GM19395 (cell line): ENCODE data around the gene SPOCK1.
"Not testable (repeated sequence)": the region's sequence is repeated elsewhere in the genome, so short reads cannot be mapped to it uniquely, and the experiment has no call there.

Source experiments
- ATAC-seq: cut with Tn5 transposase; IDR thresholded peaks from one replicate; pipeline ENCODE4 v1.9.1; 2021; ENCODE audit warnings: mild to moderate bottlenecking, moderate library complexity; ENCODE audit not compliant: unreplicated experiment

The SPOCK1 gene

DNA sequence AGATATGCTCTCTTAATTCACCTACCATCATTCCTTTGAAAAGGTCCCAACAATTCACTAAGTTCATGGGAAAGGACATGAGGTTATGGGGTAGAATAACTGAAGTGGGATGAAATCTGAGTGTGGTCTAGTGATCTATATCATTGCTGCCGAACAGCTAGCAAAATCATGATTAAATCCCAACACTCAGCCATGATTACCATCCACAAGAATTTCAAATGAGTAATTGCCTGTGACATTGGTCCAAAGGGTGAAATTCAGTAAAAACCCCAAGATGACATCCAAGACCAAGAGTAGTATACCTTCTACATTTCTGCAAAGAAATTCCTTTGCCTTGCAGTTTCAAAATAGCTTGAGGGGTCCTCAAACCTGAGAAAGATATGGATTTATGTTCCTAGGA, 225.6 kb downstream of the SPOCK1 start:
- no peak for ATAC-seq

DNA sequence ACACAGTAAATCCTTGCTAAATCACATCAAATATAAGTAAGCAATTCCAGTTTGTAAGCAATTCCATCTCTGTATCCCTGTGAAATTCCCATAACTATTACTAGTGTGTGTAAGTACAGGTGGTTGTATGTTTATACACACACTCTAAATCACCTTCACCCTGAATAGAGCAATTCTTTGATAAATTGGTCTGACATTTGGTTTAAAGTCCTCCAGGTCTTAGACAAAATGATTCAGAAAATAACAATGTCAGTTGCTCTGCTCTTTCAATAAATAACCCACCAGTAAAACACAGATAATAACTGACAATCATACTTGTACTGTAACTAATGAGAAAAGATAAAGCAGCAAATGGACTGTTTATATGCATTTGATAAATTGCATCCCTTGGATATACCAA, 226.3 kb downstream of the SPOCK1 start:
- no peak for ATAC-seq

DNA sequence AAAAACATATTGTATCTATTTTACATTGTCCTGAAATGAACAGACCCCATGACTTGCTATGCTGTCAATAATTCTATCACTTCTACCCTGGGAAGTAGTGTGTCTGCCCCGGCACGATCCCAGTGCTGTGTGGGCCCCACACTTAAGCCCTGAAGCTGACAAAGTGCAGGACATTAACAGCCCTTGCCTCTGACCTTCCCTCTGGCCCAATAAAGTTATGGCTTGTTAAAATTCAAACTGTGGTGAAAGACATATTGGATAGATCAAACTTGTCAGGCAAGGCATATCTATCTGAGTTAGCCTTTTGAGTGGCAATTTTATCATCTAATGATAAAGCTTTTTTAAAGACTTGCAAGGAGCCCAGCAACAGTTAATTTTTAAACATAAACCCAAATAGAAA, 229.2 kb downstream of the SPOCK1 start:
- ATAC-seq, result no peak

DNA sequence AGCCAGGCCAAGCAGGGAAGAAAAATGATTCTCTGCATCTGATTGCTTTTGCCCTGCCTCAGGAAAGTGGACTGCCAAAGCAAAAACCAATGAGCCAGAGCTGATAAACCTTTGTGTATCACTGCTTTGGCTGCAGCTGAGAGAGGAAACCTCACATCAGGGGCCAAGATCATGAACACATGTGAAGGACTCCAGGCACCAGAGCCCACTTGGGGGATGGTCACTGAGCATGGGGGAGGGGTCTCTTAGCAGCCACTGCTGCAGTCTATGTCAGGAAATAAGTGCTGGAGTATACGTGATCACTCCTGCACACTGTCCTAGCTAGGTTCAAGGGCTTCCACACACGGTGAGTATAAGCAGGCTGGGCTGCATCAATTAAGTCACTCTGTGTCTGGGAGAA, 229.9 kb downstream of the SPOCK1 start:
- no peak for ATAC-seq

DNA sequence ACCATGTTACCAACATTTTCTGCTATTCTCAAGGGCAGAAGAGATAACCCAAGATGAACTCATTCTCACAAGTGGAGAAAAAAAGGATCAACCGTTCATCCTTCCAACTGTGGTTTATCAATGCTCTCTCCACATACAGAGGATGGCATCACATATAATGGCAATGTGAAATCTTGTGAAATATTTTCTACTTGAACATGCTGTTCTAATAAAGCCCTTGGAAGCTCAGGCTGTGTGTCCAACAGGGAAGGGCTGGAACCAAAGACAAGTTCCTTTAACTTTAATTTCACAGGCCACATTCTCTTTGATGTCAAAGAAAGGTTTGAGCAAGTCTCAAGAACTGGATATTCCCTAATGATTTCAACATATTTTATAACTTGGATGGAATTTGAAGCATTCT, 230.5 kb downstream of the SPOCK1 start:
- ATAC-seq, result no peak

DNA sequence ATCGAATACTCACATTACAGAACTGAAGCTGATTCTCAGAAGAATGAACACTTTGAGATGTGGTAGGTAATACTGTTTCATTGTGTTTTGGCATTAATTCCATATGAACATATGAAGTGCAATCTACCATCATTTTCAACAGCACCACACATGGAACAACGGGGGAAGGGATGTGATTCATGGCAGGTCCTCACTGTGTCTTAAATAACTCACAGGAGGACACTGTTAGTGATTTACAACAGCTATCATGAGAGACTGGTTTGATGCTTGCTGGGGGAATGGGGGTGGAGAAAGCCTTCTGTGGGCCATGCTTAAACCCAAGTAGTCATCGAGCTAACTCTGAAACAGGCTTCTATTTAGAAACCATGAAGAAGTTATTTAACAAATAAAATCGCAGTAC, 232.9 kb downstream of the SPOCK1 start:
- ATAC-seq, result no peak

DNA sequence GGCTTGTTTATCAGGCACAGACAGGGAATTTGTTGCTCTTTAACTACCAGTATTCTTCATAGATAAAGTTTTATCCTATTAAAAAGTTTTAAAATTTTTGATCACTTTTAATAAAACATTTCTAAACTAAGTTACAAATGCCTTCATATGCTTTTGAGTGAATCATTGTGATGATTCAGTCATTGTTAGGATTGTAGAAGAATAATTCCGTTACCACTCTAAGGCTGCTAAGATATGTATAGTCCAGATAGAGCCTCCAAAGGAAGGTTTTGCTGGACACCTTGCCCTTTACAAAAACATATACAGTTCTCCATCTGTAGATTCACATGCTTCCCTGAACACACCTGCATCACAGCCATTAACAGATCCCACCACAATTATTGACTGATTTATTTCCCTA, 233.7 kb downstream of the SPOCK1 start:
- no peak for ATAC-seq

DNA sequence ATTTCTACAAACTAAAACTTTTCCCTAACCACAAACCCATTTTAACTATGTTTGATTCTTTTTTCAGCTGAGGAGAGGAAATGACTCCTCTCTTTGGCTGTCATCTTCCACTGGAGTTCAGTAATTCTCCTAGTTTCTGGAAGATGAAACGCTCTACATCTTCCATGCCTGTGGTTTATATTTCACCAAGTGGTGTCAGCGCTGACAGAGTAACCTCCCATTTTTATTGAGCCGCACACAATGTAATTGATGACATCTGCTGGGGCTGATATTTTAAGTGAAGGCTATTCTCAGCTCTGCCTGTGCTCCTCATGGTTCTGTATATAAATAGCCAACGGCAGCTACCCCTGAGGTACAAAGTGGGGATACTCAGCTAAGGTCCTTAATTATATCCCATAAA, 234.6 kb downstream of the SPOCK1 start:
- no peak for ATAC-seq

DNA sequence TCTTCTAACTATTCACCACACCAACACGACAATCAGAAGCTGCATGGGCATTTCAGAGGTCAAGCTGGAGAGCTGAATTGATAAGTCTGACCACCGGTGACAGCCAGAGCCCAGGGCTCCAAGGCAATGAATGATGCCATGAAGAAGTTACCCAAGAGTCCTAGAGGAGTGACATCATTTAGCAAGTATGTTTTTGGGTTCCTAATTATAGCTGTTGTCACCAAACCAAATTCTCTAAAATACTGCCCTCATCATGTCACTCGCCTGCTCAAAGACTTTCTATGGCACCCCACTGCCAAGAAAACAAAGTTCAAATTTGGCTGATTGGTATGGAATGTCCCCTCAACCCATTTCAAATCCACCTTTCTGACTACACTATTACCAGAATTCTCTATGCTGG, 235.1 kb downstream of the SPOCK1 start:
- ATAC-seq, result no peak

DNA sequence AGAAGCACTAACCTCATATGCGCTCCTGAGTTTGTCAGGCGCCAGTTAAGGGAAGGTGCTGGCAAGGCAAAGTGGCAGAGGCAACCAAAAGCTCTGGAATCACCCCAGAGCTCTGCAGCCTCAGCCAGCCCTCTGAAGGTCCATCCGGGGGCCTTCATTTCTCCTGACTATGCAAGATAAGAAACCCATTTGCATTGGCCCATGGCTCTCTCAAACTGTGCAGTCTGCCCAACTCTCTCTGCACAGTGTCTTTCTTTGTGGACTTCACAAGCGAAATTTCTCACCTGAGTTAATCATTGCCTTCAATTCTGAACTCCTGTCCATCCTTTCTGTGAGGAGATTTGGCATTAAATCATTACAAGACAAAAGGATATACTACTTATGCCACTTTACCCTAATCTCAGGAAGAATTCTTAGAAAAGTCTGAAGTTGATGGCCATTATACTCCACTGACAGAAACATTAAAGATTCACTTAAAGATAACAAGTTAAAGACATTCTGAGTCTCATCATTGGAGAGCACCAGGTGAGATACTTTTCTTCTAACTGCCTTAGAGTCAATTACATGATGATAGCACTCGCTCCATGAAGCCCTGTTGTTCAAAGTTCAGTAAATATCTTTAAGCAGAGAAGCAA, 235.6 kb downstream of the SPOCK1 start:
- no peak for ATAC-seq

DNA sequence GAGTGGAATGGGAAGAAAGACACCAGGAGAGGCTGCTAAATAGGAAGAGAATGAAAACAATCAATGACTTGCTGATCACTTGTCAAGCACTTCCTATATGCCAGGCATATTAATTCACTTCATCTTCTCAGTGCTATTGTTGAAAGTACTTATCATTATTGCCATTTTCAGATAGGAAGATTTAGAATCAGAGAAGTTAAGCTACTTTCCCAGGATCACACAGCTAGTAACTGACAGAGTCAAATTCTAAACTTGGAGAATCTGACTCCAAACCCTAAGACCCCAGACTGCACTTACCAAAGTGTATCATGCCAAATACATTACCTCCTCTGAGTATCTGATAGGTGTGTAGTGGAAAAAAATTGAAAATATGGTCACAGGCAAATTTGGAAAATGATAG, 236.3 kb downstream of the SPOCK1 start:
- no peak for ATAC-seq

DNA sequence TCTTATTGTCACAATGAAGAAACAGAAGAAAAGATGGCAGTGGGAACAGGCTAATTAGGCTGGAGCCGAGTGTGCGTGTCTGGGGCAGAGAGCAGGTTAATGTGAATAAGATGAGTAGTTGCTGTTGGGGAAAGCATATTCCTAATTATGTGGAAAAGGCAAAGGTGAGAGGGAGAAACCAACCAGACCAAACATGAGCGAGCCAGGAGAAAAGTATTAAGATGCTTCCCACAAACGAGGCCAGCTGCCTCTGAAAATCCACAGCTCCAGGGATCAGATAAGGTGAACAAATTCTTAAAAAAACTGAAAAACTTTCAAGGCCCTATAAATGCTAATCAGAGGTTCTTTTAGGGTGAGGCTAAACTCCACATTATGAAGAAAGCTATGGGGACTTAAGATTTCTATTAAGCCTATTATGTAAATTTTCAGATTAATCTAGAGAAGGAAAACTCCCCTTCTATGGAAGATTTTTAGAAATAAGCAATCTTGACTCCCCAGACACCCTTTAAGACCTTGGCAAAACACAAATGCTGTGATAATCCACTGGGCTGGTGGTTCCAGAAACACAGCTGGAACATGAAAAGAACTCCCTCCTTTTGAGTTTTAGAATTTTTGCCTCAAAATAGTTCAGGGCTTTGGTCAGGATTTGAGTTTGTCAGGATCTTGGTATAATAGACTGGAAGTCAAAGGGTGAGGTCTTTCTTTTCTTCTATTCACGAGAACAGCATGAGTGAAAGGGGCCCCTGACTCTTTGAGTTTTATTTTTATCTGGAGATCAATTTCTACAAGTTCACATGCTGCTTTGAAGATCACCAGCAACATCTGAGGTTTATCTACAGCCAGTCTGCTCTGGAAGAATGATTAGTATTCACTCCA, 238.1 kb downstream of the SPOCK1 start:
- ATAC-seq, result no peak

DNA sequence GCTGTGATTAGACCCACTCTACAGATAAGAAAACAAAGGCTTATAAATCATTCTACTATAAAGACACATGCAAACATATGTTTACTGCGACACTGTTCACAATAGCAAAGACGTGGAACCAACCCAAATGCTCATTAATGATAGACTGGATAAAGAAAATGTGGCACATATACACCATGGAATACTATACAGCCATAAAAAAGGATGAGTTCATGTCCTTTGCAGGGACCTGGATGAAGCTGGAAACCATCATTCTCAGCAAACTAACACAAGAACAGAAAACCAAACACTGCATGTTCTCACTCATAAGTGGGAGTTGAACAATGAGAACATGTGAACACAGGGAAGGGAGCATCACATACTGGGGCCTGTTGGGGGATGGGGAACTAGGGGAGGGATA, 240.0 kb downstream of the SPOCK1 start:
- ATAC-seq, result not testable (repeated sequence)

DNA sequence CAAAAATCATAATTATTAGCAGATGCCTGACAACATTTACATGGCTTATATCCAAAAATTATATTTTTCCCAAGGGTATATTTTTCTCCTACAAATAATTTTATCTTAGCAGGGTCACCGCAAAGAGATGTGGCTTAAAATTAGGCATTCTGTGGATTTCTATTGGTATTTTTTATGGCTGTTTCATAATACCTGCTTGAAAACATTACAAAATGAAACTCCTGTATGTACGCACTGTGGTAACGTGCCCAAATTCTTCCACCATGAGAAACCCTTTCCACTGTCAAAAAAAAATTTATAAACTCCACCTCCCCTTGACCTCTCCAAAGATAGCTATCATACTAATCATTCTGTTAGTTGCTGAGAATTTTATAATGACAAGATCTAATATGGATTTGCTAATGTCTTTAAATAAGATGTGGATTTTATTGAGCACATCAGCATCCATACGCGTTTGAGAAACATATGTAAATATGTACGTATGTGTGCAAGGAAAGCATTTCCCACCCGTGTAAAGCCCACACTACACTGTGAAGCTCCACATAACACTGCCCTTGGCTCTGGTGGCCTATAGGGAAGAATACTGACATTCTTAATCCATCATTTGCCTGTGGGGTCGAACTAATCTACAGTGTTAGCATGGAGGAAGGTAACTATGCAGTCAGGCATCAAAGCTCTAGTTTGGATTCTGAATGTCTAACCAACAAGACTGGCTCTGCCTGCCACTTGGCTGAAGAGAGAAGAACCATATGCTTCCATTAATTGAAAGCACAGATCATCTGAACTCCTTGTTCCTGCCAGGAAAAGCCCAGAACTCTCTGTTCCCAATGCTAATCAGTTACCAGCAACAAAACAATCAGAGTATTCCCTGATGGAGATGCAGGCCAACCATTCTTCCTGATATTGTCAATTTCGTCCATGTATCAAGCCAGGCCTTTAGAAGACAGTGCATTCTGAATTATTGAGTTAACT, 244.7 kb downstream of the SPOCK1 start:
- ATAC-seq, result no peak

DNA sequence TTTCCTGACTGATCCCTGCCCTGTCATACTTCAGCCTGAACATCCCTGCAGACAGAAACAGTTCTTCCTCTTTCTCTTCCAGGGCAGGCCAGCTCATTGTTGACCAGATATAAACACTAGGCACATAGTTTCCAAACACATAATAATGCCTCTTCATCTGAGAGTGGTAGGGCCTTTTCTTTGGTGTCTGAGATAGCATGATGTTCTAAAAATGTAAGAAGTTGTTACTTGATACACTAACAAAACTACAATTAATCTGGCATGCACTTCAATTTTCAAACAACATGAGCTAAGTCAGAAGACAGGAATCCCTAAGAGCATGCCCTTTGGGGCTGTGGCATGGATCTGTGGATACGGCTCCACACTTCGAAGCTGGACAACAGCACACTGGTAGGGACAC, 246.6 kb downstream of the SPOCK1 start:
- no peak for ATAC-seq

DNA sequence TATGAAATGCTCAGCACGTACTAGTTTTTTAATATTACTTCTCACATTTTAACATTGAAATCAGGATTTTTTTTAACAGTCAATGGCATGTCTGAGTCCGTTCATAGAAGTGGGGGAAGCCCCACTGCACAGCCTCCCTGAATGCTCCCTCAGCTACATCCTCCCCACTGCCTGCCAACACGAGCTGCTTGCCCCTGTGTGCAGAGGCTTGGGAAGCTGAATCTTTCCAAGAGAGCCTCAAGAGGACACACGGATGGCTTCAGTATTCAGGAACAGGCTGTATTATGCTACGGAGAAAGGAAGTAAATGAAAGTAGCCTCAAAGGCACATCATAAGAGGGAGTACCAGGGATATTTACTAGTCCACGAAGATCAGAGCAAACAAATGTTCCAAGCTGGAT, 248.7 kb downstream of the SPOCK1 start:
- ATAC-seq, result no peak

DNA sequence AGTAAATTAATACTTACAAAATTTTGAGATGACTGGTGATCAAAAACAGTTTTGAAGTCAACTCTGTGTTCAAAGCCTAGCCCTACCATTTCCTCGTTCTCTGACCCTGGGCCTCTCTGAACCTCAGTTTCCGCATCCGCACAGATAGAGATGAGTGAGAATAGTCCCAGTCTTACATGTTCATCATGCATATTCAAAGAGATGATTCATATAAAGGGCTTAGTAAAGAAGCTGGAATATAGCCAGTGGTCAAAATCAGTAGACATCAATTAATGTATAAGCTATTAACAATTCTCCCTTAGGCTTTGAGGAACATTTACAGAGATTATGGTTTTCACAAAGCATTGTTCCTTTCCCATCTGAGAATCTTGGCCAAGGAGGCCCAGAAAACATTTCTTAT, 250.6 kb downstream of the SPOCK1 start:
- ATAC-seq, result no peak

DNA sequence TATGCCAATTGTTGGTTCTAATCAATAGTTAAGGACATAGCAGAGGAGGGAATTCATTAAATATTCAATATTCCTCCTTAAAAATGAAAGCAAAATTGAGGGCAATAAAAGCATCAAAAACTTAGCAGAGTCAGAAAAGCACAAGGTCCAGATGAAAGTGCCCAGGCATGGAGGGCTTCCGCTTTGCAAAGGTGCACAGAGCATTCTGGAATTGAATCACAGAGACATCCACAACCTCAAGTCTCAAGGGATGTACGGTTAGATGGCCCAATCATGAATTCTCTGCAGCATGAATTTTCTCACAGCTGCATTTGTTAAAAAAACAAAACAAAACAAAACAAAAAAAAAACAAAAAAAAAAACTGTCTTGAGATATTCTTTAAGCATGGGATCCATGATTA, 253.7 kb downstream of the SPOCK1 start:
- ATAC-seq, result no peak

DNA sequence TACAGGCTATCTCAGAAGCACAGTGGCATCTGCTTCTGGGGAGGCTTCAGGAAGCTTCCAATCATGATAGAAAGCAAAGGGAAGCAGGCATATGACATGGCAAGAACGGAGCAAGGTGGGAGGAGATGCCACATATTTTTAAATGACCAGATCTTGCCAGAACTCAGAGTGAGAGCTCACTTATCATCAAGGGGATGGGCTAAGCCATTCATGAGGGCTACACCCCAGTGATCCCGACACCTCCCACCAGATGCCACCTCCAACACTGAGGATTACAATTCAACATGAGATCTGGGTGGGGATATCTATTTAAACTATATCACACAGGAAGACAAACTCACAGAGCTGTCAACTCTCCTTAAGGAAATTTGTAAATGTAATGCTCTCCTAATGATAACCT, 258.8 kb downstream of the SPOCK1 start:
- no peak for ATAC-seq

DNA sequence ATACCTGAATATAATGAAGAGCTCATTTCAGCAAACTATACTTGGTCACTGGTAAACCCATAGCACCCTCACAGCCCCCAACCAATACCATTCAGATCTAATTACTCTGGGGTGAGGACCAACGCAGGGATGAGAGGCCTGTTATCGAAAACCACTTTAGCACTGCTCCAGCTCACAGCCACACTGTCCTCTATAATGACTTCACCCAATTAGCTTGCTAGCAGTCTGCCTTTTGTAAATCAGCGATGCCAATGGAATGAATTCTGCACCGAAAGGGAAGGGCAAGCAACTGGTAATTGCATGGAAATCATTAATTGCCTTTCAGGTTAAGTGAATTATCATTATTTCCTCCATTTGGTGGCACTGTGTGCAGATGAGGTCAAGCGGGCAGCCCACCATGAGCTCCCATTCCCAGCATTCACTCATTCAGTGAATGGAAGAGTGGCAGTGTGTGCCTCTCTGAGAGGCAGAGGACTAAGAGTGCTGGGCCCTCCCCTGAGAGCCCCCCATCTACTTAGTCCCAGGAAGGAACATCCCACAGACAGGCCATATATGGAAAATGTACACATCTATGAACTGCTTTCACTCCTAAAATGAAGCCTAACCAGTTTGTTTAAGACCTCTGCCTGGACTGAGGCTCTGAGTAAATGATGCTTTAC, 262.1 kb downstream of the SPOCK1 start:
- no peak for ATAC-seq

DNA sequence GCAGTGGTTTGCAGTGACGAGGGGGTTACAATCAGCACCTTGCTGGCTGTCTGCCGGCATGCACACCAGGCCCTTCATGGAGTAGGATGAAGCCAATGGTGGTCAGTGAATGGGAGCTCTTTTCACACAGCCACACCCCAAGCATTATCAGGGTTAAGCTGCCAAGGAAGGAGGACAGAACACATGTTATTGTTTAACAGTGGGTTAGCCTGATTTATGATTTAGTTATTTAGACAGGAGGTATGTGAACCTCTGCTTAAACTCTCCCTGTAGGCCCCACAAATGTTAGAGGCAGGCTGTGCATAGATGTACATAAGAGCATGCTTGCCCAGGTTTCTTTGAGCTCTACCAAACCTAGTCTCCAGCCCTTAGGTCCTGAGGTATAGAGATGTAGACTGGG, 262.9 kb downstream of the SPOCK1 start:
- ATAC-seq, result no peak
